ENCODE results near the gene OR13G1. TPM values are rescaled to one million over a fixed set of nuclear protein-coding genes. Genes with fewer than 3 reads are reported as not detected.

The OR13G1 gene
- total RNA-seq, 2 donors from 2014 or later, result not detected

DNA sequence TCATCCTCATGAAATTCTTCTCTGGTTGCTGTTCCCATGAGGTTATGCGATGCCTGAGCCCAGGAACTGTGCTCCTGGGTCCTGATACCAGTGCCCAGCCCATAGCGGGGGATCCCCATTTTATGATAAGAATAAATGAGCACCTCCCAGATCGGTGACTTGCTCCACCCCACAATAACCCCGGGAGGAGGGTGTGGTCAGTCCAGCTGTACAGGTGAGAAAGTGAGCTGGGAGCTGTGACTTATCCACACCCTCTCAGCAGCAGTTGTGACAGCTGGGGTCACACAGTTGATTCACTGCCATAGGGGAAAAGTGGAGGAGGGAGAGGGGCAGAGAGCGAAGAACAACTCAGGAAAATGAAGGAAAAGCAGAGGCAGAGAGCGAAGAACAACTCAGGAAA, 40.8 kb downstream of the OR13G1 start:
- Histone ChIP-seq H3K27ac (no peak overlapping the region), H3K4me3 (no peak overlapping the region), H3K27me3 (replicated peaks; ENCODE audit: insufficient read depth) (no peaks in the 10 kb centered on the region), H3K36me3 (no peaks in the 10 kb centered on the region), H3K9me3 (no peaks in the 10 kb centered on the region), H3K4me1 (ENCODE audit: control insufficient read depth in 1 of 2, low read depth in 2 of 2) (no peaks in the 10 kb centered on the region)
- DNase-seq (ENCODE audit: low spot score), result no peak
- ATAC-seq (ENCODE audit: insufficient number of reproducible peaks, low FRiP score, low read depth), result no peak
- TF ChIP-seq, protein P1, sequence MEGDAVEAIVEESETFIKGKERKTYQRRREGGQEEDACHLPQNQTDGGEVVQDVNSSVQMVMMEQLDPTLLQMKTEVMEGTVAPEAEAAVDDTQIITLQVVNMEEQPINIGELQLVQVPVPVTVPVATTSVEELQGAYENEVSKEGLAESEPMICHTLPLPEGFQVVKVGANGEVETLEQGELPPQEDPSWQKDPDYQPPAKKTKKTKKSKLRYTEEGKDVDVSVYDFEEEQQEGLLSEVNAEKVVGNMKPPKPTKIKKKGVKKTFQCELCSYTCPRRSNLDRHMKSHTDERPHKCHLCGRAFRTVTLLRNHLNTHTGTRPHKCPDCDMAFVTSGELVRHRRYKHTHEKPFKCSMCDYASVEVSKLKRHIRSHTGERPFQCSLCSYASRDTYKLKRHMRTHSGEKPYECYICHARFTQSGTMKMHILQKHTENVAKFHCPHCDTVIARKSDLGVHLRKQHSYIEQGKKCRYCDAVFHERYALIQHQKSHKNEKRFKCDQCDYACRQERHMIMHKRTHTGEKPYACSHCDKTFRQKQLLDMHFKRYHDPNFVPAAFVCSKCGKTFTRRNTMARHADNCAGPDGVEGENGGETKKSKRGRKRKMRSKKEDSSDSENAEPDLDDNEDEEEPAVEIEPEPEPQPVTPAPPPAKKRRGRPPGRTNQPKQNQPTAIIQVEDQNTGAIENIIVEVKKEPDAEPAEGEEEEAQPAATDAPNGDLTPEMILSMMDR (IDR thresholded peaks at IDR 0.05), result no peak

DNA sequence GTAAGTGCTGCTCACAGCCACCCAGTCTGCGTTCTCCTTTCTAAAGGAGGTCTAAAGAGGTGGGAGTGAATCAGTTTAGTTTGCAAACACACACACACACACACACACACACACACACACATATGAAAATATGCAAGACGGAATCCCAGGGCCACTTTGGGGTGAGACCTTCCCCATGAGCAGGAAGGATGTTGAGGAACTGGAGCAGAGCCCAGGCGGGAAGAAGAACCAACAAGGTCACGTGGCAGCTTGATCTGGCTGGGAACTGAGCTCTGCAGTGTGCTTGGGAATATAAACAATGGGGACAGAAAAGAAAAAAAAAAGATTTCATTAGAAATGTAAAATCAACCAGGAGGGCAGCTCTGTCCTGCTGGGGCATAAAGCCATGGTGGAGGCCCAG, 41.5 kb downstream of the OR13G1 start:
- ATAC-seq (ENCODE audit: insufficient number of reproducible peaks, low FRiP score, low read depth), result no peak
- DNase-seq (ENCODE audit: low spot score), result no peak
- no peaks in the 10 kb centered on the region for H3K4me1 ChIP-seq (ENCODE audit: control insufficient read depth in 1 of 2, low read depth in 2 of 2)
- H3K27ac ChIP-seq, result no peak overlapping the region
- TF ChIP-seq, protein P1 (IDR thresholded peaks at IDR 0.05), result no peak
- no peaks in the 10 kb centered on the region for H3K27me3 ChIP-seq (replicated peaks; ENCODE audit: insufficient read depth)
- no peaks in the 10 kb centered on the region for H3K36me3 ChIP-seq
- no peak overlapping the region for H3K4me3 ChIP-seq
- no peaks in the 10 kb centered on the region for H3K9me3 ChIP-seq

DNA sequence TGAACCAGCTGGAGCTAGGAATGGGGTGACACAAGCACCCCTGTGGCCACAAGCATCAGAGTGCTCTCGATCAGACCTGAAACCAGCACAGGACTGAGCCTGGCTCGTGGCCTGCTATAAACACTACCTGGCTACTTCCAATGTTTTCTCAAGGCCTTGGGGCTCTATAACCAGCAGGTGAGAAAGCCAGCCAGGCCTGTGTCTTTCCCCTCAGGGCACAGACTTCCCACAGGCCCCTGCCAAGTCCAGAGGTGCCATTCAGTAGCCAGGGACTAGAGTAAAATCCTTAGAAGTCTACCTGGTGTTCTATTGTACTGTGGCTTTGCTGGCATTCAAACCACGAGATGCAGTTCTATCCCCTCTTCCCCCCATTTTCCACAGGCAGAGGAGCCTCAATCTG, 51.6 kb downstream of the OR13G1 start:
- Histone ChIP-seq H3K4me1 (ENCODE audit: control insufficient read depth in 1 of 2, low read depth in 2 of 2) (no peaks in the 10 kb centered on the region), H3K27ac (no peak overlapping the region), H3K36me3 (no peaks in the 10 kb centered on the region), H3K9me3 (peaks cover 3% of the 10 kb centered on the region), H3K4me3 (no peak overlapping the region), H3K27me3 (replicated peaks; ENCODE audit: insufficient read depth) (no peaks in the 10 kb centered on the region)
- DNase-seq (ENCODE audit: low spot score) (no peak), ATAC-seq (ENCODE audit: insufficient number of reproducible peaks, low FRiP score, low read depth) (no peak)
- TF ChIP-seq, protein P1 (IDR thresholded peaks at IDR 0.05), result no peak

Other genes with a start within 250 kb of the OR13G1 start
- gene OR2B11, start 221.6 kb downstream of the OR13G1 start, total RNA-seq, result not detected
- gene OR2C3, start 143.3 kb downstream of the OR13G1 start, total RNA-seq, result not detected
- gene GCSAML, start 130.6 kb downstream of the OR13G1 start, total RNA-seq, result 1 to 10 TPM in 1 of 2 donors, under 1 TPM in 1; 0.42 to 1.2 TPM
- not detected for gene OR2G2, start 91.4 kb downstream of the OR13G1 start, total RNA-seq
- not detected for gene OR2G3, start 74.2 kb downstream of the OR13G1 start, total RNA-seq
- gene OR6F1, start 36.9 kb upstream of the OR13G1 start, total RNA-seq, result not detected
- not detected for gene OR14K1, start 58.9 kb upstream of the OR13G1 start, total RNA-seq
- not detected for gene OR14A2, start 68.4 kb upstream of the OR13G1 start, total RNA-seq
- not detected for gene OR1C1, start 80.8 kb upstream of the OR13G1 start, total RNA-seq
- gene OR14A16, start 144.4 kb upstream of the OR13G1 start, total RNA-seq, result not detected
- not detected for gene OR11L1, start 162.2 kb upstream of the OR13G1 start, total RNA-seq
- gene TRIM58, start 177.4 kb upstream of the OR13G1 start, total RNA-seq, result under 1 TPM; 0.14 to 0.99 TPM
- not detected for gene OR2W3, start 215.8 kb upstream of the OR13G1 start, total RNA-seq
- not detected for gene OR2T8, start 240.5 kb upstream of the OR13G1 start, total RNA-seq
- gene OR2AJ1, start 245.2 kb upstream of the OR13G1 start, total RNA-seq, result not detected

Data from thoracic aorta (tissue), 2 donors.